ENCODE measurements around the gene GRM2. TPM values are rescaled to one million over a fixed set of nuclear protein-coding genes. Genes with fewer than 3 reads are reported as not detected.

GRM2 gene
- total RNA-seq, 4 donors from 2014 or later = 0.12 to 0.13 TPM; not detected in 2

GRCh38 chr3:51671734-51672475 is 35.0 kb upstream of the GRM2 start:
- no peak for TF ChIP-seq POLR2A (IDR thresholded peaks at IDR 0.05)
- TF ChIP-seq POLR2AphosphoS5 (IDR thresholded peaks at IDR 0.05) = no peak
- TF ChIP-seq EP300 (IDR thresholded peaks at IDR 0.05) = no peak
- TF ChIP-seq CTCF (IDR thresholded peaks at IDR 0.05) = no peak

GRCh38 chr3:51673181-51673801 is 33.6 kb upstream of the GRM2 start:
- H3K4me3 ChIP-seq = no peak overlapping the region
- ATAC-seq = no peak
- H3K27ac ChIP-seq = no peak overlapping the region
- peaks cover 0 to 42% of the 10 kb centered on the region in 2 donors for H3K36me3 ChIP-seq
- WGBS, 2 donors (ENCODE audit: low coverage in 1 of 2) = 67 to 68% methylated on average over 2 to 4 of the region's 4 CpGs
- no peaks in the 10 kb centered on the region for H3K9me3 ChIP-seq
- TF ChIP-seq POLR2AphosphoS5 (IDR thresholded peaks at IDR 0.05) = no peak
- no peak for TF ChIP-seq EP300 (IDR thresholded peaks at IDR 0.05)
- no peak for TF ChIP-seq POLR2A (IDR thresholded peaks at IDR 0.05)
- TF ChIP-seq CTCF (IDR thresholded peaks at IDR 0.05) = no peak
- peaks cover 0 to 78% (median 22%) of the 10 kb centered on the region in 3 donors for H3K4me1 ChIP-seq
- no peaks in the 10 kb centered on the region for H3K27me3 ChIP-seq

More at GRCh38 chr3:51671734-51672475, 35.0 kb upstream of the GRM2 start:
- peaks cover 0 to 29% of the 10 kb centered on the region in 2 donors for H3K36me3 ChIP-seq
- H3K27ac ChIP-seq = peak overlapping the region; percentile 91 to 94 (median 94)
- no peaks in the 10 kb centered on the region for H3K9me3 ChIP-seq
- WGBS, 2 donors (ENCODE audit: low coverage in 1 of 2) = 0% methylated on average over 4 of the region's 40 CpGs; no CpG with 5 or more reads in 1 of the 2 donors
- peak; percentile 70 for ATAC-seq
- H3K4me1 ChIP-seq = peaks cover 0 to 73% (median 22%) of the 10 kb centered on the region in 3 donors
- no peaks in the 10 kb centered on the region for H3K27me3 ChIP-seq
- H3K4me3 ChIP-seq = peak overlapping the region; percentile 95 to 97

GRCh38 chr3:51673802-51674654 is 32.8 kb upstream of the GRM2 start:
- TF ChIP-seq POLR2AphosphoS5 (IDR thresholded peaks at IDR 0.05) (no peak), POLR2A (IDR thresholded peaks at IDR 0.05) (no peak), CTCF (IDR thresholded peaks at IDR 0.05) (no peak), EP300 (IDR thresholded peaks at IDR 0.05) (no peak)
- WGBS, 2 donors (ENCODE audit: low coverage in 1 of 2) = no CpG with 5 or more reads among the region's 14 CpGs
- Histone ChIP-seq H3K27me3 (no peaks in the 10 kb centered on the region), H3K4me1 (peaks cover 0 to 77% (median 22%) of the 10 kb centered on the region in 3 donors), H3K36me3 (peaks cover 0 to 50% of the 10 kb centered on the region in 2 donors), H3K27ac (no peak overlapping the region), H3K9me3 (no peaks in the 10 kb centered on the region), H3K4me3 (no peak overlapping the region)
- no peak for ATAC-seq

GRCh38 chr3:51675201-51675611 is 31.7 kb upstream of the GRM2 start:
- H3K36me3 ChIP-seq = peaks cover 0 to 62% of the 10 kb centered on the region in 2 donors
- peaks cover 0 to 72% (median 22%) of the 10 kb centered on the region in 3 donors for H3K4me1 ChIP-seq
- no peak overlapping the region for H3K27ac ChIP-seq
- no peak overlapping the region for H3K4me3 ChIP-seq
- no peaks in the 10 kb centered on the region for H3K27me3 ChIP-seq
- H3K9me3 ChIP-seq = no peaks in the 10 kb centered on the region
- TF ChIP-seq POLR2AphosphoS5 (IDR thresholded peaks at IDR 0.05) = no peak
- no peak for TF ChIP-seq CTCF (IDR thresholded peaks at IDR 0.05)
- TF ChIP-seq POLR2A (IDR thresholded peaks at IDR 0.05) = no peak
- TF ChIP-seq EP300 (IDR thresholded peaks at IDR 0.05) = no peak
- ATAC-seq = no peak
- WGBS, 2 donors (ENCODE audit: low coverage in 1 of 2) = 60% methylated on average over 1 of the region's 2 CpGs; no CpG with 5 or more reads in 1 of the 2 donors
